Mucosa of stomach (tissue), 1 donor: ENCODE data around the gene ZNF574.

Source experiments
- H3K27me3 ChIP-seq: one replicate; pipeline ENCODE4 v1.7.0; 2013; ENCODE audit warnings: mild to moderate bottlenecking, low read length; ENCODE audit not compliant: control insufficient read depth, insufficient read depth
- H3K36me3 ChIP-seq: one replicate; pipeline ENCODE4 v1.7.0; 2013; ENCODE audit warnings: low read length; ENCODE audit not compliant: control insufficient read depth, insufficient read depth
- H3K4me1 ChIP-seq: one replicate; pipeline ENCODE4 v1.7.0; 2013; ENCODE audit warnings: mild to moderate bottlenecking, low read length; ENCODE audit not compliant: control insufficient read depth, insufficient read depth
- H3K4me3 ChIP-seq: one replicate; pipeline ENCODE4 v1.7.0; 2013; ENCODE audit warnings: low read length
- H3K9ac ChIP-seq: one replicate; pipeline ENCODE4 v1.7.0; 2013; ENCODE audit warnings: mild to moderate bottlenecking, low read length, moderate library complexity
- H3K9me3 ChIP-seq: one replicate; pipeline ENCODE4 v1.7.0; 2013; ENCODE audit warnings: mild to moderate bottlenecking, low read length, moderate library complexity; ENCODE audit not compliant: control insufficient read depth
- donor health status: Pancreatic carcinoma.

Gene ZNF574

DNA sequence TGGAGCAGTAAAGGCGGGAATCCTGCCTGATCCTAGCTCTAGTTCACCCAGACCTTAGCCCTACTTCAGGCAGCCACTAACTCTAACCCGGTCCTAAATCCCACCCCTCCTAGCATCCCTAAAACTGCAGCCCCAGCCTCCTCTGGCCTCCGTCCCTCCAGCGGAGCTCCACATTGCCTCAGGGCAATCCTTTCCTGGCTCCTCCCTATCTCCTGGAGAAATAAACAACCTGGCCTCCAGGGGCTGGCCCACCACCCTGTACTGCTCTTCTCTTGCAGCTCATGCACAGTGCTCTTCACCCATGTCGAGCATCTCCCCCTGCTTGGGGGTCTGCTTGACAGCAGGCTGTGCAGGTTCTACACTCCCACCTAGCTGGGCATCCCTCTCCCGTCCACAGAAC, 49.6 kb downstream of the ZNF574 start:
- Histone ChIP-seq H3K27me3 (peaks cover 5% of the 10 kb centered on the region), H3K9ac (no peak overlapping the region)

DNA sequence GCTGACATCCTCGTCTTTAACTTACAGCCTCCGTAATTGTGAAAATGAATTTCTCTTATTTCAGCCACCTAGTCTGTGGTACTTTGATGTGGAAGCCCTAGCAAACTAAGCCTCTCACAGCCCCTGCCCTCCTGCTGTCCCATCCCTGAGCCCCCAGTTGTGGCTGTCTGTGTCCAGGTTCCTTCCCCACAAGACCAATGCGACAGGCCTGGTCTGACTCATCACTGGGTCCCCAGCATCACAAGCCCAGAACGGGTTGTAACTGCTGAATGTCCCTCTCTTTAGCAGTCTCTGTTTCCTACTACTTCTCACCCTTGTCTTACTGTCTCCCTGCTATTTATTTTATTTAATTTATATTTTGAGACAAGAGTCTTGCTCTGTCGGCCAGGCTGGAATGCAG, 50.6 kb downstream of the ZNF574 start:
- Histone ChIP-seq H3K9ac (no peak overlapping the region), H3K27me3 (peaks cover 11% of the 10 kb centered on the region), H3K4me1 (no peaks in the 10 kb centered on the region), H3K9me3 (no peaks in the 10 kb centered on the region), H3K4me3 (no peak overlapping the region), H3K36me3 (no peaks in the 10 kb centered on the region)

More for the DNA sequence above, 49.6 kb downstream of the ZNF574 start:
- no peak overlapping the region for H3K4me3 ChIP-seq
- H3K9me3 ChIP-seq = no peaks in the 10 kb centered on the region
- H3K36me3 ChIP-seq = no peaks in the 10 kb centered on the region
- no peaks in the 10 kb centered on the region for H3K4me1 ChIP-seq

DNA sequence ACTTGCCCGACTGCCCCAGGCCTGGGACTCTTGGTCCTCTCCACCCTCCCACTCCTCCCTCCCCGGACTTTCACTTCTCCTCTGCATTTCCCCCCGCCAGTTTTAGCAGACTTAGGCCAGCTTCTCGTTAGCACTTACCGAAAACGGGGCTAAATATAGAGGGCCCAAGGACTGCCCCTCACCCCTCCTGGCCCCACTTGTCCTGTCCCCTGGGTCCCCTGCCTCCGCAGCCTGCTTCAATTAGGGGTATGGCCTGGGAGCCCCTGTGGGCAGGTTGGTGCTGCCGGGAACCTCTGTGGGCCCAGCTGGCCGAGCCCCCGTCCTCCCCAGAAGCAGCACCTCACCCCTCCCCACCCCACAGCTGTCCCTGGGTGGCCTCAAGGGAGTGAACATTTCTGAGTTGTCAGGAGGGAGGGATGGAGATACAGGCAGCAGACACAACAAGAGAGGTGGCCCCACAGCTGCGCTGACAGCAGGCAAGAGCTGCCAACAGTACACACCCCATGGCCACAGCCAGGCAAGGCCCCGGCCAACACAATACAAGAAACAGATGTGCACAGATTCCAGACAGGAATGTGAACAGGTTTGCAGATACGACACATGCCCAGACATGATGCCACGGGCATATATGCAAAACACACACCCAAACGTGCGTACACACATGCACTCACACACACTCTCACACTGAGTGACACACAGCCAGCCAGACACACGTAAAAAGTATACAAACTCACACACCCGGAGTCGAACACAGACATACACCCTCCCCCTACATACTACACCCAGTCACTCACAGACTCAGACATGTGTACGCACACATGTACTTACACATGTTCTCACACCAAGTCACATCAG, 53.7 kb downstream of the ZNF574 start:
- no peak overlapping the region for H3K9ac ChIP-seq
- no peaks in the 10 kb centered on the region for H3K36me3 ChIP-seq
- H3K27me3 ChIP-seq = peaks cover 39% of the 10 kb centered on the region
- H3K4me3 ChIP-seq = no peak overlapping the region
- H3K9me3 ChIP-seq = no peaks in the 10 kb centered on the region
- peaks cover 14% of the 10 kb centered on the region for H3K4me1 ChIP-seq

- no peak overlapping the region for H3K9ac ChIP-seq
- no peaks in the 10 kb centered on the region for H3K36me3 ChIP-seq
- peaks cover 39% of the 10 kb centered on the region for H3K27me3 ChIP-seq
- no peak overlapping the region for H3K4me3 ChIP-seq
- H3K4me1 ChIP-seq = peaks cover 14% of the 10 kb centered on the region
- no peaks in the 10 kb centered on the region for H3K9me3 ChIP-seq
Measured at GRCh38 chr19:42130254-42130573, 54.2 kb downstream of the ZNF574 start.
